Spleen (tissue), 11 donors: ENCODE measurements around the gene PANK4. TPM values are rescaled to one million over a fixed set of nuclear protein-coding genes. Genes with fewer than 3 reads are reported as not detected.

ENCODE experiments used
- DNase-seq: peaks from one replicate; pipeline ENCODE4 v3.0.0-alpha.2; 2020
- H3K27ac ChIP-seq, 8 donors: fragments of 200-600 bp; sonication (generic) in 7 of 8; 1 replicate in 4 of 8; 2 replicates in 4 of 8; pipeline versions ENCODE4 v1.5.0 to v1.8.0; 2016 to 2021; ENCODE audit warnings: inconsistent platforms in 4 of 8, mild to moderate bottlenecking in 4 of 8, moderate library complexity in 1 of 8
- H3K27me3 ChIP-seq, 7 donors: fragments of 200-600 bp; sonication (generic) in 6 of 7; replicated peaks in 1 of 7; 1 replicate in 4 of 7; 2 replicates in 3 of 7; pipeline versions ENCODE4 v1.5.0 to v1.8.0; 2016 to 2021; ENCODE audit warnings: inconsistent platforms in 3 of 7, mild to moderate bottlenecking in 1 of 7
- H3K36me3 ChIP-seq, 6 donors: fragments of 200-600 bp; sonication (generic) in 5 of 6; 1 replicate in 4 of 6; 2 replicates in 2 of 6; pipeline versions ENCODE4 v1.5.0 to v1.8.0; 2016 to 2021; ENCODE audit warnings: inconsistent platforms in 2 of 6
- H3K4me1 ChIP-seq, 6 donors: fragments of 200-600 bp; sonication (generic) in 5 of 6; 1 replicate in 3 of 6; 2 replicates in 3 of 6; pipeline versions ENCODE4 v1.5.0 to v1.8.0; 2016 to 2021; ENCODE audit warnings: inconsistent platforms in 3 of 6
- H3K4me3 ChIP-seq, 8 donors: fragments of 200-600 bp; sonication (generic) in 7 of 8; 1 replicate in 4 of 8; 2 replicates in 4 of 8; pipeline versions ENCODE4 v1.5.0 to v1.8.0; 2016 to 2021; ENCODE audit warnings: inconsistent platforms in 4 of 8, mild to moderate bottlenecking in 4 of 8, moderate library complexity in 2 of 8
- H3K9me3 ChIP-seq, 8 donors: fragments of 200-600 bp; sonication (generic) in 7 of 8; 1 replicate in 4 of 8; 2 replicates in 4 of 8; pipeline versions ENCODE4 v1.5.0 to v1.8.0; 2016 to 2021; ENCODE audit warnings: inconsistent platforms in 4 of 8
- CTCF ChIP-seq, 11 experiments: fragments of 200-600 bp in 7 of 11; fragments of 450-650 bp in 4 of 11; sonication (generic) in 4 of 11; IDR thresholded peaks in 8 of 11; conservative IDR thresholded peaks in 3 of 11; 1 replicate in 7 of 11; 2 replicates in 4 of 11; pipeline versions ENCODE4 v1.4.0 to v1.8.0; 2016 to 2021; ENCODE audit warnings: antibody characterized with exemption in 11 of 11, inconsistent platforms in 4 of 11, mild to moderate bottlenecking in 1 of 11
- POLR2A ChIP-seq, 3 donors: fragments of 450-650 bp; IDR thresholded peaks; one replicate each; pipeline ENCODE4 v1.5.1; 2017; ENCODE audit warnings: antibody characterized with exemption in 3 of 3, mild to moderate bottlenecking in 1 of 3
- POLR2AphosphoS5 ChIP-seq, 3 donors: sonication (generic); formaldehyde crosslinking; IDR thresholded peaks; one replicate each; pipeline ENCODE4 v1.5.1; 2017; ENCODE audit warnings: antibody characterized with exemption in 3 of 3
- WGBS, 5 donors: extraction: QIAGEN DNeasy Blood & Tissue Kit in 3 of 5; methylation state at CpG; one replicate each; pipeline versions ENCODE4 v1.1.5 to v1.1.7; 2013 to 2018; 5-methylcytosine and 5-hydroxymethylcytosine counted together
- intact Hi-C: fragments of 100-400 bp; cut with DNase I; formaldehyde crosslinking; loops from one replicate; pipeline ENCODE4 v1.15.0; 2023; ENCODE audit warnings: low total_unique reads
- polyA plus RNA-seq, 3 donors: library from polyadenylated mRNA; stranded (reverse); fragments of 200-250 nt; gene quantifications; one replicate each; pipeline ENCODE4 v1.2.1, GENCODE V29; 2013
- total RNA-seq, 7 donors: library from RNA; depleted of rRNA in 3 of 7; stranded (reverse); fragments of >200 nt in 3 of 7; fragmentation: NEBNext Ultra II Directional in 4 of 7; extraction: Animal tissue kit (Norgen Biotek cat#: 25700) in 4 of 7; gene quantifications; one replicate each; pipeline versions ENCODE4 v1.1.0 to v1.2.1, GENCODE V29; 2016 to 2021
- donor health status: healthy with polysubstance abuse.
- donor health status: DM: no; HTN: no; CAD: no; lungs with moderate emphysema.
- donor health status: DM: no; HTN: no; CAD: no.
- donor health status: Bipolar disorder and iron deficiency.
- donor health status: healthy.
- donor health status: DM: no; HTN: no; CAD: no.
- donor health status: DM: yes; HTN: yes; CAD: no.

The PANK4 gene
- total and polyA plus RNA-seq, 10 donors, result 13.8 to 49.5 (median 42.9) TPM

DNA sequence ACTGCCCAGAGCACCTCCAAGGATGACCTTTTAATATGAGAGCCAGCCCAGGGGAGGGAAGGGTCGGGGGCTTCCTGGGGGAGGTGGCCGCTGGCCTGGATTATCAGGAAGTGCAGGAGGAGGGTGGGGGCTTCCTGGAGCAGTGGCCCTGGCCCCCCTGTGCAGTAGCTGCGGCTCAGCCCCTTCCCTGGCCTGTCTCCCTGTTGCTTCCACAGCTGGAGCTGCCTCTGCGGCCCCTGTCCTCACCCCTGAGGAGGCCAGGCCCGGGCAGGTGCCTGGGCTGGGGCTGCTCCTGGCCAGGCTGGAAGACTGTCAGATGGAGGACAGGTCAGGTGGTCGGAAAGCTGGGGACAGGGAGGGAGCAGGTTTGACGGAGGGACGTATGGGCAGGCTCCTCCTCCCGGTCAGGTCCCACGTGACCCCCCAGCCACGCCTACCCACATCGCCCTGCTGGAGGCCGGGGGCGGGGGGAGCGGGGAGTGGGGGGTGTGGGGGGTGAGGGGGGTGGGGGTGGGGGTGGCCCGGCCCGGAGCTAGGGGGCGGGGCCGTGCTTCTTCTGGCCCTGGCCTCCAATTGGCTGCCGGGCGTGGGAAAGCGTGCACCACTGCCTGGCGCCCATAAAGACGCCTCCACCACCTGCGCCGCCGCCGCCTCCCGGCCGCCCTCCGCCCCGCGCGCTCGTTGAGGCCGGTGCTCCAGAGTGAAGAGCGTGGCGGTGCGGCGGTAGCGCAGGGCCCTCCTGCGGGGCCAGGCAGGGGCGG lies 19.5 kb upstream of the PANK4 start:
- 0 to 14% (median 2%) methylated on average over 4 to 37 of the region's 43 CpGs for WGBS, 5 donors
- H3K27ac ChIP-seq, result peak overlapping the region; percentile 92 to 99 (median 98)

DNA sequence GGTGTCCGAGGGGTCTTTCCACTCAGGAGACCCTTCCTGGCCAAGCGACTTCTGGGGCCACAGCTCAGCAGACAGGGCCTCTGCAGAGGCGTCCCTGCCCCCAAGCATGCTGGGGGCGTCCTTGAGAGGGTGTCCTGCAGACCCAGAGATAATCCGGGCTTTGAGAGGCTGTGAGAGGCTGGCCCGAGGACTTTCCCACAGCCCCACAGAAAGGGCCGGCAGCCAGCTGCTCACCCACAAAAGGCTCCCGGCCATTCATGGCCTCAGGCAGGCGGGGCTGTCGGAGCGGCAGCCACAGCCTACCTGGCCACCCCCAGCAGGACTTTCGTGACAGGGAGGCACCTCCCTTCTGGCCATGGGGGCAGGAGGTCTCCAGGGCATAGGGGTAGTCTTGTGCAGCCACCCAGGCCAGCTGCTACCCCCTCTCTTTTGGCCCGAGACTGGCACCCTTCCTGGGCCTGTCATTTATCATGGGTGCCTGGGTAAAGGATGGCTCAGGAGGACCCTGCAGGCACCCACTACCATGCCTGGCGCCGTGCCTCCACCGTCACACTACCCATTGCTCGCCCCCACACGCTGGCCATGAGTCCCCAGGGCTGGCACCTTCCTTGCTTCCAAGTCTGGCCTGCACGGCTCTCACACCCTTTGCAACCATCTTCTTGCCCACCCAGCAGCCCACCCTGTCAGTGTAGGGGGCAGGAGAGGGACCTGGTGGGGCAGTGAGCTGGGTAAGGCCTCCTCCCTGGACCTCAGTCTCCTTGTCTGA lies 18.7 kb upstream of the PANK4 start:
- Histone ChIP-seq H3K9me3 (no peaks in the 10 kb centered on the region), H3K4me3 (peak overlapping the region in 1 of 8 donors; percentile 92), H3K27me3 (peaks cover 0 to 37% (median 12%) of the 10 kb centered on the region in 7 donors), H3K27ac (peak overlapping the region in 6 of 8 donors; percentile 98 to 99 (median 98)), H3K36me3 (no peaks in the 10 kb centered on the region), H3K4me1 (peaks cover 27 to 100% (median 83%) of the 10 kb centered on the region in 6 donors)
- 62 to 93% (median 73%) methylated on average over 6 to 19 of the region's 19 CpGs for WGBS, 5 donors
- peak; percentile 86 for DNase-seq
- no peak for TF ChIP-seq CTCF (IDR thresholded peaks at IDR 0.05 in 8 of 11, conservative IDR thresholded peaks at IDR 0.05 in 3 of 11)
- TF ChIP-seq POLR2A (IDR thresholded peaks at IDR 0.05), result no peak
- TF ChIP-seq POLR2AphosphoS5 (IDR thresholded peaks at IDR 0.05), result no peak
- intact Hi-C loops, result loop anchor here (5.0 kb wide), 2 partner anchors 133 to 348 kb away; partner anchors contain the start of gene PEX10

More for the DNA sequence above, 19.5 kb upstream of the PANK4 start:
- Histone ChIP-seq H3K36me3 (no peaks in the 10 kb centered on the region), H3K27me3 (peaks cover 0 to 28% (median 6%) of the 10 kb centered on the region in 7 donors), H3K9me3 (no peaks in the 10 kb centered on the region), H3K4me1 (peaks cover 30 to 100% (median 82%) of the 10 kb centered on the region in 6 donors), H3K4me3 (peak overlapping the region; percentile 59 to 93 (median 86))
- peak; percentile 95 to 98 (median 97) for TF ChIP-seq POLR2AphosphoS5 (IDR thresholded peaks at IDR 0.05)
- TF ChIP-seq CTCF (IDR thresholded peaks at IDR 0.05 in 8 of 11, conservative IDR thresholded peaks at IDR 0.05 in 3 of 11), result peak in 1 of 11 experiments; percentile 19
- TF ChIP-seq POLR2A (IDR thresholded peaks at IDR 0.05), result peak; percentile 70 to 95 (median 89)
- intact Hi-C loops, result loop anchor here (5.0 kb wide), 2 partner anchors 134 to 349 kb away; partner anchors contain the start of gene PEX10
- peak; percentile 97 for DNase-seq

DNA sequence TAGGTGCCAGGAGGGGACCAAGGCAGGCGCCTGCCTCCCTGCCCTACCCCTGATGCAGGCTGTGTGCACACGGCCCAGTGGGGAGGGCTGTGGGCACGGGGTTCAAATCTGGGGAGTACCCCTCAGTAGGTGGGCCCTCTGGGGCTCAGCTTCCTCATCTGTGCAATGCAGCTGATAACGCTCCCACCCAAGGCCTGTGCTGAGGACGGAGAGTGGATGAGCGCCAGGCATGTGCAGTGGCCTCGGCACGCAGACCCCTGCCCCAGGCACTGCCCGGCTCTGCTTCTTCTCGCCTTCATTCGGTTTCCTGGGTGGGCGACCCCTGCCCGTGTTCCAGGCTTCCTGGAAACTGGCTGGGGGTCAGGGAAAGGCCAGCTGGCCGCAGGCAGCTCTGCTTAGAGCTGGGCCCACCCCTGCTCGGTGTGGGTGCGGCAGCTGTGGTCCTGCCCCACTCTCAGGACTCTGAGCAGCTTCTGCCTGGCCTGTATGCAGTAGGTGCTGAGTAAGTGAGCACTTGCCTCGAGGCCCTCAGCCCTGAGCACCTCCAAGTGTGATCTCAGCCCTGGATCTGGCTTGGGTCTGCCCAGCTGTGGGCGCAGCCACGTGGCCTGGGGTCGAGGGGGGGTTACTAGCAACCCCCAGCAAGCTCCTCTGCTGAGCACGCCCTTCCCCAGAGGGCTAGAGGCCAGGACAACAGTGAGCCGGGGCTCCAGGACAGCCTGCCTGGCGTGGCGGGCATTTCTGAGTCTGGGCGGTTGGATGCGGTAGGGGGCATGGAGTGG lies 17.9 kb upstream of the PANK4 start:
- 55 to 74% (median 65%) methylated on average over 20 to 26 of the region's 26 CpGs for WGBS, 5 donors
- no peaks in the 10 kb centered on the region for H3K36me3 ChIP-seq
- peaks cover 0 to 43% (median 13%) of the 10 kb centered on the region in 7 donors for H3K27me3 ChIP-seq
- no peak for TF ChIP-seq CTCF (IDR thresholded peaks at IDR 0.05 in 8 of 11, conservative IDR thresholded peaks at IDR 0.05 in 3 of 11)
- TF ChIP-seq POLR2A (IDR thresholded peaks at IDR 0.05), result no peak
- peak in 1 of 3 donors; percentile 16 for TF ChIP-seq POLR2AphosphoS5 (IDR thresholded peaks at IDR 0.05)
- no peaks in the 10 kb centered on the region for H3K9me3 ChIP-seq
- no peak for DNase-seq
- intact Hi-C loops, result no loop called here
- peak overlapping the region in 5 of 8 donors; percentile 98 to 99 (median 99) for H3K27ac ChIP-seq
- H3K4me3 ChIP-seq, result no peak overlapping the region
- peaks cover 21 to 94% (median 75%) of the 10 kb centered on the region in 6 donors for H3K4me1 ChIP-seq
